Measurements from ENCODE around the gene THSD7B. TPM values are rescaled to one million over a fixed set of nuclear protein-coding genes. Genes with fewer than 3 reads are reported as not detected.

THSD7B gene
- total RNA-seq, 1 donor from 2014 or later, result 10.5 TPM

- peak overlapping the region; percentile 79 for H3K27ac Mint-ChIP-seq (ENCODE audit: unreplicated experiment)
- H3K4me3 Mint-ChIP-seq (ENCODE audit: unreplicated experiment), result no peak overlapping the region
- no peaks in the 10 kb centered on the region for H3K36me3 Mint-ChIP-seq (ENCODE audit: low read depth, unreplicated experiment)
- H3K27me3 Mint-ChIP-seq (ENCODE audit: unreplicated experiment), result no peaks in the 10 kb centered on the region
- no peak for TF ChIP-seq CTCF (IDR thresholded peaks at IDR 0.05; ENCODE audit: unreplicated experiment)
- no peak for DNase-seq (ENCODE audit: low spot score)
- H3K4me1 Mint-ChIP-seq (ENCODE audit: unreplicated experiment), result peaks cover 6% of the 10 kb centered on the region
- no peaks in the 10 kb centered on the region for H3K9me3 Mint-ChIP-seq (ENCODE audit: unreplicated experiment)
Observed at GRCh38 chr2:137187216-137187615, 421.9 kb downstream of the THSD7B start.

GRCh38 chr2:137190411-137191195 lies 425.3 kb downstream of the THSD7B start:
- no peak for DNase-seq (ENCODE audit: low spot score)
- no peak for TF ChIP-seq CTCF (IDR thresholded peaks at IDR 0.05; ENCODE audit: unreplicated experiment)
- no peaks in the 10 kb centered on the region for H3K9me3 Mint-ChIP-seq (ENCODE audit: unreplicated experiment)

GRCh38 chr2:137192366-137193310 lies 427.3 kb downstream of the THSD7B start:
- TF ChIP-seq CTCF (IDR thresholded peaks at IDR 0.05; ENCODE audit: unreplicated experiment), result no peak
- DNase-seq (ENCODE audit: low spot score), result no peak
- Mint-ChIP-seq H3K27me3 (ENCODE audit: unreplicated experiment) (no peaks in the 10 kb centered on the region), H3K4me1 (ENCODE audit: unreplicated experiment) (no peaks in the 10 kb centered on the region), H3K36me3 (ENCODE audit: low read depth, unreplicated experiment) (no peaks in the 10 kb centered on the region), H3K9me3 (ENCODE audit: unreplicated experiment) (no peaks in the 10 kb centered on the region), H3K27ac (ENCODE audit: unreplicated experiment) (no peak overlapping the region), H3K4me3 (ENCODE audit: unreplicated experiment) (no peak overlapping the region)

More at GRCh38 chr2:137190411-137191195, 425.3 kb downstream of the THSD7B start:
- Mint-ChIP-seq H3K4me3 (ENCODE audit: unreplicated experiment) (no peak overlapping the region), H3K27me3 (ENCODE audit: unreplicated experiment) (no peaks in the 10 kb centered on the region), H3K4me1 (ENCODE audit: unreplicated experiment) (peaks cover 6% of the 10 kb centered on the region), H3K36me3 (ENCODE audit: low read depth, unreplicated experiment) (no peaks in the 10 kb centered on the region), H3K27ac (ENCODE audit: unreplicated experiment) (no peak overlapping the region)

- no peak for DNase-seq (ENCODE audit: low spot score)
- no peak for TF ChIP-seq CTCF (IDR thresholded peaks at IDR 0.05; ENCODE audit: unreplicated experiment)
- Mint-ChIP-seq H3K4me1 (ENCODE audit: unreplicated experiment) (no peaks in the 10 kb centered on the region), H3K4me3 (ENCODE audit: unreplicated experiment) (no peak overlapping the region), H3K27ac (ENCODE audit: unreplicated experiment) (no peak overlapping the region), H3K27me3 (ENCODE audit: unreplicated experiment) (no peaks in the 10 kb centered on the region), H3K9me3 (ENCODE audit: unreplicated experiment) (no peaks in the 10 kb centered on the region), H3K36me3 (ENCODE audit: low read depth, unreplicated experiment) (no peaks in the 10 kb centered on the region)
Observed at GRCh38 chr2:137193401-137193800, 428.1 kb downstream of the THSD7B start.

Measured in endothelial cell (in vitro differentiated cells).